Measurements from ENCODE around the gene MYBPC3. TPM values are rescaled to one million over a fixed set of nuclear protein-coding genes. Genes with fewer than 3 reads are reported as not detected.

MYBPC3 gene
- total and polyA plus RNA-seq, 10 of the 15 experiments (the other 5 are each of a cell fraction or from before 2014, with no cell fraction given), result 0.03 to 0.08 (median 0.03) TPM; not detected in 7

- TF ChIP-seq REST (IDR thresholded peaks at IDR 0.05; ENCODE audit: low read depth, low read length) (no peak), ATF3 (IDR thresholded peaks at IDR 0.05; ENCODE audit: borderline replicate concordance, extremely low read depth, low read depth, low read length) (no peak), ZZZ3 (IDR thresholded peaks at IDR 0.05; ENCODE audit: control insufficient read depth, insufficient read length, low read depth) (no peak), RELA (IDR thresholded peaks at IDR 0.05; ENCODE audit: borderline replicate concordance, partially characterized antibody) (no peak), RB1 (IDR thresholded peaks at IDR 0.05; ENCODE audit: borderline replicate concordance) (no peak), JUNB (IDR thresholded peaks at IDR 0.05) (no peak), CUX1 (IDR thresholded peaks at IDR 0.05; ENCODE audit: insufficient replicate concordance, low read depth, low read length) (no peak), CTCF (IDR thresholded peaks at IDR 0.05 in 2 of 3, conservative IDR thresholded peaks at IDR 0.05 in 1 of 3; ENCODE audit: control insufficient read depth in 2 of 3, extremely low read depth in 1 of 3, insufficient read depth in 1 of 3, low read depth in 3 of 3, low read length in 3 of 3) (peak; percentile 15 to 20 (median 17); a peak in 3 of 6 replicates), MTA2 (IDR thresholded peaks at IDR 0.05; ENCODE audit: low read depth) (no peak), IKZF1 (conservative IDR thresholded peaks at IDR 0.05) (peak; percentile 39; the same call in 1 of the 2 replicates), TARDBP (IDR thresholded peaks at IDR 0.05; ENCODE audit: borderline replicate concordance) (no peak), ZNF384 (IDR thresholded peaks at IDR 0.05; ENCODE audit: borderline replicate concordance, low read depth, low read length) (no peak), MYB (IDR thresholded peaks at IDR 0.05; ENCODE audit: borderline replicate concordance, low read depth, low read length) (no peak), TCF7 (IDR thresholded peaks at IDR 0.05; ENCODE audit: borderline replicate concordance) (no peak), NR2F1 (conservative IDR thresholded peaks at IDR 0.05) (peak; percentile 85), GABPA (IDR thresholded peaks at IDR 0.05; ENCODE audit: low read depth) (no peak), POLR2A (IDR thresholded peaks at IDR 0.05; ENCODE audit: low read depth, low read length) (peak; percentile 47; the same call in 1 of the 2 replicates), EZH2 (IDR thresholded peaks at IDR 0.05; ENCODE audit: borderline replicate concordance, control insufficient read depth, low read depth, low read length) (no peak), MTA3 (IDR thresholded peaks at IDR 0.05; ENCODE audit: borderline replicate concordance, low read length) (no peak)
These were observed 24.2 kb upstream of the MYBPC3 start (continued) for GRCh38 chr11:47376525-47377371.

Data from GM12878 (cell line).